Measurements from ENCODE around the gene PLAAT1.

Gene PLAAT1

GRCh38 chr3:193250492-193250891 lies 9.5 kb downstream of the PLAAT1 start:
- no peak for DNase-seq (ENCODE audit: low read depth in 4 of 4, low spot score in 1 of 4)

- DNase-seq (ENCODE audit: low read depth in 4 of 4, low spot score in 1 of 4): no peak
Measured at GRCh38 chr3:193253986-193254660, 13.1 kb downstream of the PLAAT1 start.

GRCh38 chr3:193261970-193262369 lies 20.9 kb downstream of the PLAAT1 start:
- DNase-seq (ENCODE audit: low read depth in 4 of 4, low spot score in 1 of 4): no peak

GRCh38 chr3:193262707-193263106 lies 21.7 kb downstream of the PLAAT1 start:
- DNase-seq (ENCODE audit: low read depth in 4 of 4, low spot score in 1 of 4): no peak

GRCh38 chr3:193269343-193270028 lies 28.5 kb downstream of the PLAAT1 start:
- DNase-seq (ENCODE audit: low read depth in 4 of 4, low spot score in 1 of 4): no peak

- DNase-seq (ENCODE audit: low read depth in 4 of 4, low spot score in 1 of 4): no peak
Measured at GRCh38 chr3:193270451-193270850, 29.4 kb downstream of the PLAAT1 start.

- DNase-seq (ENCODE audit: low read depth in 4 of 4, low spot score in 1 of 4): no peak
Measured at GRCh38 chr3:193271101-193271840, 30.2 kb downstream of the PLAAT1 start.

- DNase-seq (ENCODE audit: low read depth in 4 of 4, low spot score in 1 of 4): no peak
Measured at GRCh38 chr3:193292386-193292785, 51.4 kb downstream of the PLAAT1 start.

GRCh38 chr3:193295985-193296384 lies 55.0 kb downstream of the PLAAT1 start:
- no peak for DNase-seq (ENCODE audit: low read depth in 4 of 4, low spot score in 1 of 4)

- no peak for DNase-seq (ENCODE audit: low read depth in 4 of 4, low spot score in 1 of 4)
Measured at GRCh38 chr3:193297421-193297820, 56.4 kb downstream of the PLAAT1 start.

GRCh38 chr3:193301433-193301832 lies 60.4 kb downstream of the PLAAT1 start:
- no peak for DNase-seq (ENCODE audit: low read depth in 4 of 4, low spot score in 1 of 4)

- DNase-seq (ENCODE audit: low read depth in 4 of 4, low spot score in 1 of 4): no peak
Measured at GRCh38 chr3:193305356-193305755, 64.3 kb downstream of the PLAAT1 start.

- DNase-seq (ENCODE audit: low read depth in 4 of 4, low spot score in 1 of 4): no peak
Measured at GRCh38 chr3:193310914-193311723, 70.1 kb downstream of the PLAAT1 start.

- no peak for DNase-seq (ENCODE audit: low read depth in 4 of 4, low spot score in 1 of 4)
Measured at GRCh38 chr3:193313061-193313958, 72.3 kb downstream of the PLAAT1 start.

- no peak for DNase-seq (ENCODE audit: low read depth in 4 of 4, low spot score in 1 of 4)
Measured at GRCh38 chr3:193314161-193314560, 73.1 kb downstream of the PLAAT1 start.

GRCh38 chr3:193317682-193318300 lies 76.8 kb downstream of the PLAAT1 start:
- no peak for DNase-seq (ENCODE audit: low read depth in 4 of 4, low spot score in 1 of 4)
